ENCODE data around the gene RNF186. TPM values are rescaled to one million over a fixed set of nuclear protein-coding genes. Genes with fewer than 3 reads are reported as not detected.
"Not testable (repeated sequence)": the region's sequence is repeated elsewhere in the genome, so short reads cannot be mapped to it uniquely, and the experiment has no call there.

The RNF186 gene
- polyA plus RNA-seq, 6 donors from 2014 or later: not detected

DNA sequence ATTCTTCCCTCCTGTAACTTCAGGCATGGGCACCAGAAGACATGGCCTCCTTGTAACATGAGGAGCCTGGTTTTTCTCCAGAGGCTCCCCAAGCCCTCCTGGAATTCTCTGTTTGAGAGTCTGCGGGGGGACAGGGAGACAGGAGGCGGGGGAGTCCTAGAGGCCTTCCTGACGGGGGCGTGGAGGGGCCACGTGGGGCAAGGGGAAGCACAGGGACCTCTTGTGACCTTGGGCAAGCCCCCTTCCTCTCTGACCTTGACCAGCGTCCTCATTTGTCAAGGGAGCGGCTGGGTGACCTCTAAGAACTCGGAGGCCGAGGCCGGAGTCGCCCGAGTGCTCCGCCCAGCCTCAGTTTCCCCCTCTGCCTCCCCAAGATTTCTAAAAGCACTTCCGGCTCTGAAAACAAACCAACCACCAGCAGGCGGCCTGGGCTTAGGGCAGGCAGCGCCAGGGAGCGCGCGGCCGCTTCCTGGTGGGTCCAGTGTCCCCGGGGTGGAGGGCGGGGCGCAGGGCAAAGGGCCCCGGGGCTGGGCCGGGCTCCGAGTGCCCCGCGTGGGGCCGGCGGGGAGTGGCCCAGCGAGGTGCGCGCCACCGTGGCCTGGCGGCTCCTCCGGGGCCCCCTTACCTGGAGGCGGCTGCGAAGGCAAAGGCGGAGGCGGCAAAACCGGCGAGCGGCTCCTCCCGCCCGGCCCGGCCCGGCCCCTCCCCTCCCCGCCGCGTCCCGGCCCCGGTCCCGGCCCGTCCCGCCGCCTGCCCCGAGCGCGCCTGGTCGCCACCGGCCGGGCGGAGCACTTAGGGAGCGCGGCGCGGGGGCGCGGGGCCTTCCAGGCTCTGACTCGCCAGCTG is 15.6 kb downstream of the RNF186 start, which contains the start of gene TMCO4:
Gene TMCO4 (minus strand): TSS at position 687 of the 846 bp plus-strand sequence. CDS start 19,158 bp downstream, outside the sequence.
- H3K27me3 Mint-ChIP-seq: peaks cover 0 to 4% (median 0%) of the 10 kb centered on the region in 3 donors
- H3K36me3 Mint-ChIP-seq: peaks cover 4 to 7% of the 10 kb centered on the region in 2 donors
- H3K9me3 Mint-ChIP-seq: peaks cover 0 to 2% (median 0%) of the 10 kb centered on the region in 7 donors
- peak; percentile 42 for DNase-seq
- H3K4me1 Mint-ChIP-seq: peaks cover 16 to 28% (median 27%) of the 10 kb centered on the region in 3 donors
- ATAC-seq (ENCODE audit: low read depth in 2 of 2): peak; percentile 67 to 72
- peak within 1 kb of the TSS; percentile 87 to 99 (median 94) for H3K4me3 Mint-ChIP-seq
- peak within 1 kb of the TSS; percentile 90 to 98 (median 94) for H3K27ac Mint-ChIP-seq

- Mint-ChIP-seq H3K27ac (peak overlapping the region; percentile 78 to 92 (median 90)), H3K4me3 (peak overlapping the region; percentile 82 to 94 (median 89)), H3K27me3 (peaks cover 0 to 4% (median 0%) of the 10 kb centered on the region in 3 donors), H3K4me1 (peaks cover 22 to 34% (median 32%) of the 10 kb centered on the region in 3 donors), H3K9me3 (peaks cover 0 to 2% (median 0%) of the 10 kb centered on the region in 7 donors), H3K36me3 (peaks cover 7 to 10% of the 10 kb centered on the region in 2 donors)
- no peak for ATAC-seq (ENCODE audit: low read depth in 2 of 2)
- no peak for DNase-seq
Measured at GRCh38 chr1:19798486-19799229, 16.4 kb downstream of the RNF186 start.

DNA sequence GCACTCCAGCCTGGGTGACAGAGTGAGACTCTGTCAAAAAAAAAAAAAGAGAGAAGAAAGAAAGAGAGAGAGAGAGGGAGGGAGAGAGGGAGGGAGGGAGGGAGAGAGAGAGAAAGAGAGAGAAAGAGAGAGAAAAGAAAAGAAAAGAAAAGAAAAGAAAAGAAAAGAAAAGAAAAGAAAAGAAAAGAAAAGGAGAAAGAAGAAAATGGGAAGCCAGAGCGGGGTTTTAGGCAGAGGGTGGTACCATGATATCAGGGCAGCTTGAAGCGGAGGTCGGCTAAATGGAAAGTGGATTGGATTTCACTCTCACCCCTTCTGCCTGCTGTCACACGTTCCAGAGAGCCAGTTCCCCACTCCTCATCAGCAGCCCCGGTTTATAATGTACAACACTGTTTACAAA is 17.3 kb downstream of the RNF186 start:
- ATAC-seq (ENCODE audit: low read depth in 2 of 2): no peak
- peaks cover 13 to 17% of the 10 kb centered on the region in 2 donors for H3K36me3 Mint-ChIP-seq
- H3K4me3 Mint-ChIP-seq: peak overlapping the region in 7 of 8 donors; percentile 1 to 92 (median 66)
- peak overlapping the region; percentile 41 to 93 (median 86) for H3K27ac Mint-ChIP-seq
- no peak for DNase-seq
- H3K27me3 Mint-ChIP-seq: peaks cover 0 to 4% (median 0%) of the 10 kb centered on the region in 3 donors
- H3K4me1 Mint-ChIP-seq: peaks cover 23 to 35% (median 35%) of the 10 kb centered on the region in 3 donors
- H3K9me3 Mint-ChIP-seq: peaks cover 0 to 2% (median 0%) of the 10 kb centered on the region in 7 donors

- Mint-ChIP-seq H3K36me3 (peaks cover 23 to 26% of the 10 kb centered on the region in 2 donors), H3K9me3 (peaks cover 0 to 2% (median 0%) of the 10 kb centered on the region in 7 donors), H3K4me3 (no peak overlapping the region), H3K27me3 (no peaks in the 10 kb centered on the region), H3K27ac (peak overlapping the region in 1 of 6 donors; percentile 81), H3K4me1 (peaks cover 26 to 41% (median 34%) of the 10 kb centered on the region in 3 donors)
- ATAC-seq (ENCODE audit: low read depth in 2 of 2) (no peak), DNase-seq (no peak)
Measured at GRCh38 chr1:19794583-19794982, 20.5 kb downstream of the RNF186 start.

GRCh38 chr1:19793360-19794046 is 21.6 kb downstream of the RNF186 start:
- Mint-ChIP-seq H3K9me3 (peaks cover 0 to 2% (median 0%) of the 10 kb centered on the region in 7 donors), H3K4me3 (peak overlapping the region in 1 of 8 donors; percentile 17), H3K27ac (peak overlapping the region in 2 of 6 donors; percentile 58 to 63), H3K36me3 (peaks cover 23 to 26% of the 10 kb centered on the region in 2 donors), H3K4me1 (peaks cover 18 to 32% (median 25%) of the 10 kb centered on the region in 3 donors), H3K27me3 (no peaks in the 10 kb centered on the region)
- DNase-seq: no peak
- no peak for ATAC-seq (ENCODE audit: low read depth in 2 of 2)

DNA sequence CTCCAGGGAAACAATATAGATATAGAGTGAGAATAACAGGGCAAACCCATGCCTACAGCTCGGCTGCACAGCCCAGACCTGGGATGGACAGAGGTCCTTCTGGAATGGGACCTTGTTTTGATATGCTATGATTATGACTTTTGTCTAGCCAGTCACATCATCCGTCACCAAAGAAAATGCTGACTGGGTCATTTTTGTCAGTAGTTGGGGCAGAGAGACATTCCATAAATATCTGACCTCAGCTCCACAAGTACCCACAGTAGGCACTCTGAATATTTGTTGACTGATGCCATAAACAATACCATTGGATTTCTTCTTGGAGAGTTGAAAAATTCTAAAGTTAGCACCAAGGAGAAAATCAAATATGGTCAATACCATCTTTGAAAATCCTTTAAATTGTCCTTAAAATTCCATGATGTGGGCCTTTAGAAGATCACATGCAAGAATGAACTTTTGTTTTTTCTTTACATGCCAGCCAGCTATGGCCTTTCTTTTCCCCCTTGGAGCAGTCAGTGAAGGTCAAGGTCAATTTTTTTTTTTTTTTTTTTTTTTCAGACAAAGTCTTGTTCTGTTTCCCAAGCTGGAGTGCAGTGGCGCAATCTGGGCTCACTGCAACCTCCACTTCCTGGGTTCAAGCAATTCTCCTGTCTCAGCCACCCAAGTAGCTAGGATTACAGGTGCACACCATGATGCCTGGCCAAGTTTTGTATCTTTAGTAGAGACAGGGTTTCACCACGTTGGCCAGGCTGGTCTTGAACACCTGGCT is 22.7 kb downstream of the RNF186 start:
- H3K4me1 Mint-ChIP-seq: peaks cover 18 to 31% (median 20%) of the 10 kb centered on the region in 3 donors
- H3K36me3 Mint-ChIP-seq: peaks cover 23 to 26% of the 10 kb centered on the region in 2 donors
- H3K4me3 Mint-ChIP-seq: no peak overlapping the region
- peaks cover 0 to 2% (median 0%) of the 10 kb centered on the region in 7 donors for H3K9me3 Mint-ChIP-seq
- DNase-seq (no peak), ATAC-seq (ENCODE audit: low read depth in 2 of 2) (no peak)
- H3K27ac Mint-ChIP-seq: no peak overlapping the region
- H3K27me3 Mint-ChIP-seq: no peaks in the 10 kb centered on the region

- ATAC-seq (ENCODE audit: low read depth in 2 of 2); H3K27ac Mint-ChIP-seq: not testable (repeated sequence)
Measured at GRCh38 chr1:19790061-19790975, 24.8 kb downstream of the RNF186 start.

DNA sequence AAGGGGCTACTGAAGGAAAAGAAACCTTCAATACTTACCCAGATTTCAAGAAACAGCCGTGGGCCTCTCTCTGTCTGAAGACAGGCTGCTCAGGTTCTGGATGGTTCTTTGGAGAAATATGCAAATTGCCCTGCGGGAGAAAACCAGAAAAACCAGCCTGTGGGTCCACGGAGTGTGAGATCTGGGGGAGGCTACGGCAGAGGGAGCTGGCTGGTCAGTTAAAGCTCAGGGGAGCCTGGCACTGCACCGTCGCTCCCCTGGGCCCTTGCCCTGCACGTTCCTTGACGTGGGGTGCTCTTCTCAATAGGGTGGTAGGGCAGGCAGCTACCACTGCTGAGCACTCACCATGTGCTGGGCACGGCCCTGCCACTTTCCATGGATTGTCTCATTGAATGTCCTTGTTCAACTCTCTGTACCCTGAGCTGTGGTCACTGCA is 28.1 kb downstream of the RNF186 start:
- ATAC-seq (ENCODE audit: low read depth in 2 of 2): no peak
- H3K4me3 Mint-ChIP-seq: no peak overlapping the region
- H3K36me3 Mint-ChIP-seq: peaks cover 17 to 30% of the 10 kb centered on the region in 2 donors
- H3K27me3 Mint-ChIP-seq: no peaks in the 10 kb centered on the region
- peaks cover 7 to 11% (median 11%) of the 10 kb centered on the region in 3 donors for H3K4me1 Mint-ChIP-seq
- no peak overlapping the region for H3K27ac Mint-ChIP-seq
- DNase-seq: no peak
- H3K9me3 Mint-ChIP-seq: no peaks in the 10 kb centered on the region

More at GRCh38 chr1:19790061-19790975, 24.8 kb downstream of the RNF186 start:
- H3K36me3 Mint-ChIP-seq: peaks cover 28 to 30% of the 10 kb centered on the region in 2 donors
- H3K4me1 Mint-ChIP-seq: peaks cover 14 to 20% (median 19%) of the 10 kb centered on the region in 3 donors
- not testable (repeated sequence) for H3K4me3 Mint-ChIP-seq, H3K9me3 Mint-ChIP-seq, DNase-seq, H3K27me3 Mint-ChIP-seq

GRCh38 chr1:19785660-19786059 is 29.4 kb downstream of the RNF186 start:
- Mint-ChIP-seq H3K4me3 (no peak overlapping the region), H3K4me1 (peaks cover 4 to 8% (median 8%) of the 10 kb centered on the region in 3 donors), H3K36me3 (peaks cover 20 to 35% of the 10 kb centered on the region in 2 donors), H3K9me3 (no peaks in the 10 kb centered on the region), H3K27ac (no peak overlapping the region), H3K27me3 (no peaks in the 10 kb centered on the region)
- ATAC-seq (ENCODE audit: low read depth in 2 of 2) (no peak), DNase-seq (no peak)

DNA sequence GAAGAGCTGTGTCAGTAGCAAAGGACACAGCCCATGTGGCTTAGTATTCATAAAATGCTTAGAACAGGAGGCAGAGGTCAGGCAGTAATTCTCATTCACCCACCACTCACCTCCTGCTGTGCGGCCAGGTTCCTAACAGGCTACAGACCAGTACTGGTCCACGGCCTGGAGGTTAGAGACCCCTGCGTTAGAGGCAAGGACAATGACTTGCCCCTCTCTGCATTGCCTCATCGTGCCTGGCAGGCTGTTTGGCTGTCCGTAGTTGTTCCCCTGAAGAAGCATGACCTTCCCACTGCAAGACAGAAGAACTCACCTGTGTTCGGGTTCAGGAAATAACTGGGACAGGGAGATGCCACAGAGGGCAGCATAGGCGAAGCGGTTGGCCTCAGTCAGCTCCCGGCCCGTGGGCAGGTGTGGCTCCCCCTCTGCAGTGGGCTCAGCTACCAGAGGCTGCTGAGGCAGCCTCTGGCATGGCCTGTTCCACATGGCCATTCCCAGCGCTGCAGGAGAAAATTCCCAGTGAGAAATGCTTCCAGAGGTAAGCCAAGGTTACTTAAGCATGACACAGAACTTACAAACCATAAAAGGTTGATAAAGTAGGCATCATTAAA is 34.7 kb downstream of the RNF186 start:
- DNase-seq: no peak
- no peak overlapping the region for H3K4me3 Mint-ChIP-seq
- H3K4me1 Mint-ChIP-seq: no peaks in the 10 kb centered on the region
- ATAC-seq (ENCODE audit: low read depth in 2 of 2): no peak
- H3K36me3 Mint-ChIP-seq: peaks cover 40 to 41% of the 10 kb centered on the region in 2 donors
- no peaks in the 10 kb centered on the region for H3K27me3 Mint-ChIP-seq
- no peak overlapping the region for H3K27ac Mint-ChIP-seq
- peaks cover 0 to 3% (median 0%) of the 10 kb centered on the region in 7 donors for H3K9me3 Mint-ChIP-seq

DNA sequence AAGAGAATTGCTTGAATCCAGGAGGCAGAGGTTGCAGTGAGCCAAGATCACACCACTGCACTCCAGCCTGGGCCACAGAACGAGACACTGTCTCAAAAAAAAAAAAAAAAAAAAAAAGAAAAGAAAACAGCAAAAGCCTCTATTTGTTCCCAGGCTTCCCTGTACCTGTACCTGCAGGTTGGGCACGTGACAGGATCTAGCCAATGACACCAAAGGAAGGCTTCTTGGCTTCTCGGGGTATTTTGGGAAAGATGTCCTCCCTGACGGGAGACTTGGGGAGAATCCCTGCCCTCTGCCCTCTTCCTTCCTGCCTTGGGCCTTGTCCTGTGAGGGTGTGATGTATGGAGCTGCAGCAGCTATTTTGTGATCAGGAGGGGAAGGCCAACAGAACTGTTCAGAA is 38.1 kb downstream of the RNF186 start:
- Mint-ChIP-seq H3K27me3 (no peaks in the 10 kb centered on the region), H3K9me3 (peaks cover 0 to 3% (median 0%) of the 10 kb centered on the region in 7 donors), H3K4me3 (no peak overlapping the region), H3K36me3 (peaks cover 25 to 30% of the 10 kb centered on the region in 2 donors), H3K27ac (no peak overlapping the region), H3K4me1 (no peaks in the 10 kb centered on the region)
- DNase-seq (no peak), ATAC-seq (ENCODE audit: low read depth in 2 of 2) (no peak)
